Uterus (tissue), 4 donors: ENCODE data around the gene EIF4E1B. TPM values are rescaled to one million over a fixed set of nuclear protein-coding genes. Genes with fewer than 3 reads are reported as not detected.

Experiments
- DNase-seq, 2 donors: peaks; one replicate each; pipeline ENCODE4 v3.0.0-alpha.2; 2019 to 2020
- H3K27ac ChIP-seq, 2 donors: fragments of 200-600 bp; sonication (generic); 1 replicate in 1 of 2; 2 replicates in 1 of 2; pipeline ENCODE4 v1.5.1; 2016 to 2018
- H3K27me3 ChIP-seq, 2 donors: fragments of 200-600 bp; sonication (generic); one replicate each; pipeline ENCODE4 v1.5.1; 2018 to 2019; ENCODE audit warnings: control low read depth in 1 of 2
- H3K36me3 ChIP-seq, 2 donors: fragments of 200-600 bp; sonication (generic); one replicate each; pipeline ENCODE4 v1.5.1; 2019; ENCODE audit warnings: control low read depth in 1 of 2
- H3K4me1 ChIP-seq, 2 donors: fragments of 200-600 bp; sonication (generic); one replicate each; pipeline ENCODE4 v1.5.1; 2018 to 2019; ENCODE audit warnings: control low read depth in 1 of 2
- H3K4me3 ChIP-seq, 2 donors: fragments of 200-600 bp; sonication (generic); 1 replicate in 1 of 2; 2 replicates in 1 of 2; pipeline ENCODE4 v1.5.1; 2018 to 2019; ENCODE audit warnings: mild to moderate bottlenecking in 1 of 2
- H3K9me3 ChIP-seq, 2 donors: fragments of 200-600 bp; sonication (generic); one replicate each; pipeline ENCODE4 v1.5.1; 2019; ENCODE audit warnings: control low read depth in 1 of 2
- CTCF ChIP-seq, 4 experiments: fragments of 200-600 bp in 2 of 4; fragments of 450-650 bp in 2 of 4; sonication (generic) in 2 of 4; IDR thresholded peaks; one replicate each; pipeline ENCODE4 v1.5.1; 2016 to 2019; ENCODE audit warnings: antibody characterized with exemption in 4 of 4, mild to moderate bottlenecking in 2 of 4, moderate library complexity in 1 of 4
- POLR2A ChIP-seq, 2 donors: fragments of 450-650 bp; IDR thresholded peaks; one replicate each; pipeline ENCODE4 v1.6.1; 2016; ENCODE audit warnings: antibody characterized with exemption in 2 of 2, mild to moderate bottlenecking in 1 of 2, moderate library complexity in 1 of 2
- intact Hi-C: fragments of 100-400 bp; cut with DNase I; formaldehyde crosslinking; loops from one replicate; pipeline ENCODE4 v1.15.1; 2023; ENCODE audit warnings: low total_unique reads
- total RNA-seq, 4 donors: library from RNA; depleted of rRNA in 3 of 4; stranded (reverse); fragments of >200 nt in 3 of 4; gene quantifications; one replicate each; pipeline versions ENCODE4 v1.1.0 to v1.2.4, GENCODE V29; 2014 to 2023
- donor health status: DM: yes; HTN: yes; CAD: no.

The EIF4E1B gene
- total RNA-seq, 4 donors from 2014 or later: not detected

- no peaks in the 10 kb centered on the region for H3K27me3 ChIP-seq
These were observed 40.9 kb downstream of the EIF4E1B start for GRCh38 chr5:176671399-176671798.

DNA sequence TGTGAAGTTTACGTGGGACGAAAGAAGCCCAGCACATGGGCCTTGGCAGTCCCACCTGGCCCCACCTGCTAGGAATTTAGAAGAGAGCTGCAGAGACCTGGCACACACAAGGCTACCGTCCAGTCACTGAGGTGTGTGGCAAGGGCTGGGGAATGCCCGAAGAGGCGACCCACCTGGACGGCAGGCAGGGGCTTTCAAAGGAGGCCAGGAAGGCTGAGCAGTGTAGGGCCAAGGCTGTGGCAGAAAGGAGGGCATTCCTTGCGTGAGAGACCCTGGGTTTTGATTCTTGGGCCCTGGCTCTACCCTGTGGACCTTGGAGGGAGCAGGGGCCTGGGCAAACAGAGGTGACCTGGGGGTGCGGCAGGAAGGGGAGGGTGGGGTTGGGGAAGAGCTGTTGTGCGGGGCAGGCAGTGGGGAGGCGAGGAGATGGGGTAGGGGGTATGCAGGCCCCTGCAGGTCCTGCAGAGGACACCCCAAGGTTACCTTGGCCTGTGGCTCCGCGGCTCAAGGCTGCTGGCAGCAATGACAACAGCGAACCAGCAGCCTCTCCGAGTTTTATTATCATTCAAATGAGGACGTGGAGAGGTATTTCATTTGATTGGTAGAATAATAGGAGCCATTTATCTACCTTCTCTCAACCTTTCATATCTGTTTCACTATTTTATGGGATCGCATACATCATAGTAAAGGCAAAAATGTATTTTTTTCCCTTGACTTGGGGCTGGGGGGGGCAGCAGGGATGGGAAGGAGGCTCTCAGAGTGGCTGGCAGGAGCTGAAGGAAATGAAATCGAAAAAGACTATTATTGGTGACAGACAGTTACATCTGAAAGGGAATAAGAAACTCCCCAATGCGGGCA is 41.6 kb downstream of the EIF4E1B start:
- H3K27ac ChIP-seq: no peak overlapping the region
- intact Hi-C loops: no loop called here
- no peaks in the 10 kb centered on the region for H3K4me1 ChIP-seq
- H3K9me3 ChIP-seq: no peaks in the 10 kb centered on the region
- TF ChIP-seq POLR2A (IDR thresholded peaks at IDR 0.05): no peak
- no peak for TF ChIP-seq CTCF (IDR thresholded peaks at IDR 0.05)
- no peaks in the 10 kb centered on the region for H3K36me3 ChIP-seq
- no peaks in the 10 kb centered on the region for H3K27me3 ChIP-seq
- no peak for DNase-seq
- H3K4me3 ChIP-seq: no peak overlapping the region

More at GRCh38 chr5:176671399-176671798, 40.9 kb downstream of the EIF4E1B start:
- H3K9me3 ChIP-seq: no peaks in the 10 kb centered on the region
- H3K27ac ChIP-seq: no peak overlapping the region
- TF ChIP-seq POLR2A (IDR thresholded peaks at IDR 0.05): no peak
- TF ChIP-seq CTCF (IDR thresholded peaks at IDR 0.05): no peak
- DNase-seq: no peak
- H3K36me3 ChIP-seq: no peaks in the 10 kb centered on the region
- intact Hi-C loops: no loop called here
- H3K4me1 ChIP-seq: no peaks in the 10 kb centered on the region
- no peak overlapping the region for H3K4me3 ChIP-seq

DNA sequence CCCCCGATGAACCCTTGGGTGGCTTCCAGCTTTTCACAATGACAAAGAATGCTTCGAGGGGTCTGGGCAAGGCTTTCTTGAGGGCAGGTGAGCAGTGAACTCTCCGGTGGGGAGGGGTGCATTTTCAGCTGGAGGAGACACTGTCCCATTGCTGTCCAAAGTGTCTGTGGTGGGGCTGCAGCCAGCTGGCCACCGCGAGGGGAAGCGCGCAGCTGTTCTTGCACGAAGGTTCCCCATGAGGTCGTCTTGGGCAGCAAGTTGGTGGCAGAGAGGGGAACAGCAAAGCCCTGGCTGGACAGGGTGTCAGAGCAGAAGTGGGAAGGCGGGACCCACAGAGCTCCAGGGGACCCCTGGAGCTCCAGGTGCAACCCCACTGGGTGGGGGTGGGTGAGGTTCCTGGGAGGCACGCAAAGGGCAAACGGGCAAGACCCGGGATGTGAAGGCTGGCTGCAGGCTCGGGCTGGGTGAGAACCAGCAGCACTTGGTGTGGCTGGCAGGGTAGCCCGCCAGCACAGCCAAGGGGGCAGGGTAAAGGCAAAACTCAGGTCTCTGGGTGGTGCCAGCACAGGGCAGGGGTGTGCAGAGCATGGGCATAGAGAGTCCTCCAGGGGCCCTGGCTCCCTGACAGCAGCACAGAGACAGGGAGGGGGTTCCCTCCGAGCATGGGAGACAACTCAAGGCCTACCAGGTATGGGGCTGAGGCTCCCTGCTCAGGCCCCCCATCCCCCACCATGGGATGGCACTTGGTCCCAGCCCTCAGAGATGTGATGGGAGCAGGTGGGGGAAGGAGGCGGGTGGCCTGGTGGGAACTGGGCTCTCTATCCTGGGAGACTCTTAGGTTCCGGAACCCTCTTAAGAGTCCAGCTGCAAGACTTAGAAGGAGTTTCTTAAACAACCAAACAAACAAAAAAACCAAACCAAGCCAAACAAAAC is 43.4 kb downstream of the EIF4E1B start:
- Histone ChIP-seq H3K9me3 (no peaks in the 10 kb centered on the region), H3K4me1 (no peaks in the 10 kb centered on the region), H3K36me3 (no peaks in the 10 kb centered on the region), H3K27ac (no peak overlapping the region), H3K4me3 (no peak overlapping the region), H3K27me3 (peaks cover 0 to 4% of the 10 kb centered on the region in 2 donors)
- TF ChIP-seq POLR2A (IDR thresholded peaks at IDR 0.05): no peak
- TF ChIP-seq CTCF (IDR thresholded peaks at IDR 0.05): no peak
- no peak for DNase-seq
- intact Hi-C loops: no loop called here

GRCh38 chr5:176674799-176675198 is 44.3 kb downstream of the EIF4E1B start:
- no peak for DNase-seq
- H3K9me3 ChIP-seq: no peaks in the 10 kb centered on the region
- H3K4me1 ChIP-seq: no peaks in the 10 kb centered on the region
- H3K27me3 ChIP-seq: peaks cover 0 to 8% of the 10 kb centered on the region in 2 donors
- intact Hi-C loops: no loop called here
- H3K4me3 ChIP-seq: no peak overlapping the region
- no peak for TF ChIP-seq CTCF (IDR thresholded peaks at IDR 0.05)
- no peak for TF ChIP-seq POLR2A (IDR thresholded peaks at IDR 0.05)
- H3K36me3 ChIP-seq: no peaks in the 10 kb centered on the region
- H3K27ac ChIP-seq: no peak overlapping the region
